ENCODE data around the gene LRCH1. TPM values are rescaled to one million over a fixed set of nuclear protein-coding genes. Genes with fewer than 3 reads are reported as not detected.
A peak's percentile ranks its signal among the peaks of the same experiment; 100 is the strongest.

Gene LRCH1
- polyA plus RNA-seq, 12 donors, result 18.6 to 29.3 (median 22.8) TPM; not detected in 1

DNA sequence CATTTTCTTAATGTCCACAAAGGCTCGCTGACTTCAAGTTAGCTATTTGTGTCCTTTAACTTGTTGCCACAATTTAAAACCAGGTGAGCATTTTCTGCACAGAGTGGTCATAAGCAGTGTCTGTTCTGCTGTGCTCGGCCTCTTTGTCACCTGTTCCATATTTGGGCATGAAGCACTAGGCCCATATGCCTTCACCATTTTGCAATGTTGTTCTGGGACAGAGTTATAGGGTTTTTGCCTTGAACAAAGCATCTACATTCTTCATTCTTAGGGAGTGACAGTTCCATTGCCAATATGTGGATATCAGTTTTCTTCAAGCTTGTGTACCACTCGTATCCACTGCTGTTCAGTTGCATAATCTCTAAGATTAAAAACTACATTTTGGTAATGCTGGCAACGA is 56.1 kb downstream of the LRCH1 start:
- no peak for DNase-seq

DNA sequence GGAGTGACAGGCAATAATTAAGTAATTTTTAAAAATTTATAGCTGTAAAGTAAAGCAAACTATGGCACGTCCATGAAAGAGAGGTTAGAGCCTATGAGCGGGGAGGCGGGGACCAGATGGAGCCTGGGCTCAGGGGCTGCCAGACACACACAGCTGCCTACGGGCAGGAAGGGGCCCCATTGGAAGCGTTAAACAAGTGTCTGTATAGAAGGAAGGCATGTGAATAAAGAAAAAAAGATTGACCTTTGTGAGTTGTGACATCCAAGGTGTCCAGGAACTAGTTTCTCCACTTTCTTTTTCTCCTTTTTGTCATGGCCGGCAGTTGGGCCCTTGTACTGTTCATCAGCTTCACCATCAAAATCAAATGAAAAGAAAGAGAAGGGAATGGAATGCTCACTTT is 56.8 kb downstream of the LRCH1 start:
- DNase-seq, result no peak

DNA sequence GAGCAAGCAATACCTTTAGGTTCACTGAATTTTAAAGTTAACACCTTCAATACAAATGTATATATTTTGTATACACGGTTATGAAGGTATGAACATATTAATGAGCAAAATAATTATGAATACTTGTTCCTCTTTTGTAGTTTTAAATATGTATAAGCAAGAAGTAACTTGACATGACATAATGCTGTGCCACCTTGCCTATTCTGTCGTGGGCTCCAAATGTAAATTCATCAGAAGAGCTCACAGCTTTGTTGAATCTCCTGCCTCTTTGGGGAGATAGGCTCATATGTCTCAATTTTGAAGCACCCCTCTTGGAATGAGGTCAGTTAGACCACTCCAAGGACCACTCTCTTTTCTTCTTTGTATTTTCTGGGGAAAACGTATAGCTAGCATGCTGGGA is 59.3 kb downstream of the LRCH1 start:
- DNase-seq, result no peak

DNA sequence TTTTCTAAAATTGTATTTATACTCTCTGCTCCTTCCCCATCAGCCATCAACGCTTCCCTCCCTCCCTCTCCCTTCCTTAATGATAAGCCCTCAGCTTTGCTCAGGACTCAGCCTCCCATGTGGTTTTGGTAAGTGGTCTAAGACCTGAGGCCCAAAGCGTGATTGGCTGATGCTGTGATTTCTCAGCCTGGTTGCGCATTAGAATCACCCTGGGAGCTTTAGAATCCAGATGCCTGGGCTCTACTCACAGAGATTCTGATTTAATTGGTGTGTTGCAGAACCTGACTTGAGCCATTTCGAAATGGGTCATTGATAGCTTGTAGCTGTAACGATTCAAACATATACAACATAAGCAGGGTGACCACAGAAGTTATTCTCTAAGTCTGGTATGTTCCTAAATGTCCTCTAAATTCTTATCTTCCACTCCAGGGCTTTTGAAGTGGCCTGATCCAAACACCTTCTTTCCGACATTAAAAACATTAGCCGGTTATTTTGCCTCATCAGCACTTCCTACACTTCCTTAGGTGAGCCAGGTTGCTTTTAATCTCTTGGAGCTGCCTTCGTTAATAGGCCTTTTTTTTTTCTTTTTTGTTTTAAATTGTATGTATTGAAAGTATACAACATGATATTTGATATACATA is 60.6 kb downstream of the LRCH1 start:
- DNase-seq, result no peak

DNA sequence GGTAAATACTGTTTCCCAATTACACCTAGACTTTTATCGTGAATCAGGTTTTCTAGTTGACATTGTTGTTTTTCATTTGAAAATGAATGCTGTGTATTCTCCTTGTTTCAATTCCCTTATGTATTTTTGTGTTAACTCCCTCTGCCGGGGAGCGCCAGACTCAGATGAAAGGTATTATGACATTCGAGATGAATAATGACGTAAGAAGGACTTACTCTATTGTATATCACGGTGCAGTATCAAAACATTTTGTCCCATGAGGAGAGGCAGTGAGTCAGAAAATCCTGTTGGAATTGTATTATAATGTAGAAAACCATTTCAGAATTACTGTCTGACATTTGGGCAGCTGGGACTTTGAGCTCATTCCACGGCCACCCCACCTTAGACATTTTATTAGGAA is 61.6 kb downstream of the LRCH1 start:
- DNase-seq, result no peak

DNA sequence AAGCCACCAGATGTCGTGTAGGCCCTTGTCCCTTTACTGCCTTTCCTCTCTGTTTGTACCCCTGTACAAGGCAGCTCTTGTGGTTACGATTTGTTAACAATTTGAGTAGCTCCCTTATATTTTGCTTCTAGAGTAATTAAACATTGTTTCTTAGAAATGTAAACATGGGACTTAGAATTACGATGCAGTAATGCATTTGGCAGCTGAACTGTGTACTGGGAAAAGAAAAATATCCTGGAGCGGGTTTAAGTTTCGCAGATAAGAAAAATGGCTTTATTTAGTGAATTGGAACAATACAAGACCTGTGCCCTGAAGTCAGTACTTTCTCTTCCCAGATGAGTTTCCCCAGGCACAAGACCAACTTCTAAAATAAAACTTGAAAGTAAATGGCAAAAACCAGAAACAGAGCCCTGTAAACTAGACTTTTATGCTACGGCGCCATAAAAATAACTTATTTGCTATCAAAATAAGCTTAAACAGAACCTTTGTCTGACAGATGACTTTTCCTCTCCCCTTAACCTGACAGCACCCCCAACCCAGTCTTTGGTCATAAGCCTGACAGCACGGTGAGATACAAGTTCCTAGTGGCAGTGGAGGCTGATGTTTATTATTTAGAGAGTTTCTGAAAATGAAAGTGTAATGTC is 63.0 kb downstream of the LRCH1 start:
- peak; percentile 49 for DNase-seq

DNA sequence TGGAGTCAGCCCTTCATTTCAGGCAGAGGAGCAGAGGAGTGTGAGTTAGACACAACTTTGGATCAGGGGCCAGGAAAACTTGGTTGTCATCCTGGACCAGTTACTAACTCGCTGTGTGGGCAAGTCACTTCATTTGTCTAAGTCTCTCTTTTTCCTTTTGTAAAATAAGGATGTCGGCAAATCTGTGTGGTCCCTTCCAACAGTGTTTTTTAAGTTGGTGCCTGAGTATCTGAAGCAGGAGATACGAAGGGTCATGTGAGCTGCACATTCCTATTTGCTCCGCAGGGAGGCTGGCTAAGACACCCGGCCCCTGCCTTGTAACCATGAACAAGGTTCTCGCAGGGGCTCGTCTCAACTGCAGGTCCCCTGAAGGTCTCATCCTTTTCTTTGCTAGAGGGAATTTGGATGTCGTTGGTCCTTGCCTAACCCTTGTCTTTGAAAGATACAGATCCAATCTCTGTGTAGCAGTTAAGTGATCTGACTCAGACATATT is 64.3 kb downstream of the LRCH1 start:
- DNase-seq, result no peak

DNA sequence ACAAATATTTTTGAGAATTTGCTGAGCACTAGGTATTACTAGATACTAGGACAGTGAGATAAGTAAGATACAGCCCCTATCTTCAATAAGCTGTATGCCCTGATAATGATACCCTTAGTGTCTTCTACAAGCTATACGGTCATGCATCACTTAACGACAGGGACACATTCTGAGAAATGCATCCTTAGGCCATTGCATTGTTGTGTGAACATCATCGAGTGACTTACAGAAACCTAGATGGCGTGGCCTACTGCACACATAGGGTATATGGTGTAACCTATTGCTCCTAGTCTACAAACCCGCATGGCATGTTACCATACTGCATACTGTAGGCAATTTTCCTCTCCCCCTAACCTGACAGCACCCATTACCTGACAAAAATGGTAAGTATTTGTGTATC is 64.9 kb downstream of the LRCH1 start:
- no peak for DNase-seq

DNA sequence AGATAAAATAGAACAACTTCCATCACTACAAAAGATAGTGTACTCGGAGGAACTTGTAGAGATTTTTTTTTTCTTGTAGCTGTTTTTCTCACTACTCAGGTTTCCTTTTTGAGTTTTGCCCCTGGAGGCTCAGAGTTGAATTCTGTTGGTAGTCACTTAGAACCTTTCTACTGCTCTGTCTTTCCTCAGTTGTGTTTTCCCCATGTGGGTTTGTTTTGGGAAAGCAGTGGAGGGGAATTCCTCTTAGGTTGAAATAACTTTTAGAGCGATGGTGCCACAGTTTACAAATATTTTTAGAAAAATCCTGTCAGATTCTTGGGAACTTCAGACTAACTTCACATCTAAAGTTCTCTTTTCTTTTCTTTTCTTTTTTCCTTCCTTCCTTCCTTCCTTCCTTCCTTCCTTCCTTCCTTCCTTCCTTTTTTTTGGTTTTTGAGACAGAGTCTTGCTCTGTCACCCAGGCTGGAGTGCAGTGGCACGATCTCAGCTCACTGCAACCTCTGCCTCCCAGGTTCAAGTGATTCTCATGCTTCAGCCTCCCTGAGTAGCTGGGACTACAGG is 65.8 kb downstream of the LRCH1 start:
- DNase-seq, result no peak

DNA sequence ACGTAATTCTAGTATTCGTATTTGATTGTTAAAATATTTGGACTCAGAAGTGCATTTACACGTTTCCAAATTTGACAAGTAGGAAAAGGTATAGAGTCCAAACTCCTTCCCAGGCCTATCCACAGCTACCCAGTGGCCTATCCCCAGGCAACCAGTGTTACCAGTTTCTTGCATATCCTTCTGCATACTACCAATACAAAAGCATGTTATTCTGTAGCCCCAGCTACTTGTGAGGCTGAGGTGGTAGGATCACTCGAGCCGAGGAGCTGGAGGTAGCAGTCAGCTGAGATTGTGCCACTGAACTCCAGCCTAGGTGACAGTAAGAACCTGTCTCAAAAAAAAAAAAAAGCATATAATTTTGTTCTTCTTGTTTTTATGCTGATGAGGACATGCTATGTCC is 67.1 kb downstream of the LRCH1 start:
- DNase-seq, result no peak

DNA sequence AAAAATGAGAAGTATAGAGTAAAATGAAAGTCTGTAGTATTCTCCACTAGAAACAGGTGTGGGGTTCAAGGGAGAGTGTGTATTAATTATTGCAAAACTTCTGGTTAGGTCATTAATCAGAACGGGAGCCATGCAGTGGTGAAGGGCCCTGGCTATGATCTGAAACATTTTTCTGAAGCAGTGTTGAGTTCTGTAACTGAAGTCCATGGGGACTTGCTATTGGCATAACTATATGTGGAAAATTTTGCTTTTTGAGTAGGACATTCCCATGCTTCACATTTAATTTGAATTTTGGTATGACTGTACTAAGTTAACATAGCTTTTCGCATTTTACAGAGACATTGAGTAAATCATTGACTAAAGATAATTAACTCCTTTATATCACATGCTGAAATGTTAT is 67.5 kb downstream of the LRCH1 start:
- peak; percentile 68 for DNase-seq

DNA sequence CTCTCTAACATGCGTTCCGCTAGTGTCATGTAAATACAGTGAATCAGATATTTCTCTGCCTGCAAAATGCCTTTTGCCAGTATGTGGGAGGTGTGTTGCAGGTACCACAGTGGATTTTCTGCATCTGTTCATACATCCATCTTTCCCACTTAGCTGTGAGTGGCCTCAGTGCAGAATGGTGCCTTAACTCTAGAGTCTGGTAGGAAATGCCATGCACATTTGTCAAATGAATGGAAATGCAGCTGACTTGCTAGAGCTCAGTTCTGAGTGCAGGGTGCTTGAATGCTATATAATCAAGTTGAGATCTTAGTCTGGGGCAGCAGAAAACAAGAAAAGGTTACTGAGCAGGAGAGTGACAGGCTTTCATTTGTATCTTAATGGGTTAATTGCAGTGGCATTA is 68.2 kb downstream of the LRCH1 start:
- no peak for DNase-seq

DNA sequence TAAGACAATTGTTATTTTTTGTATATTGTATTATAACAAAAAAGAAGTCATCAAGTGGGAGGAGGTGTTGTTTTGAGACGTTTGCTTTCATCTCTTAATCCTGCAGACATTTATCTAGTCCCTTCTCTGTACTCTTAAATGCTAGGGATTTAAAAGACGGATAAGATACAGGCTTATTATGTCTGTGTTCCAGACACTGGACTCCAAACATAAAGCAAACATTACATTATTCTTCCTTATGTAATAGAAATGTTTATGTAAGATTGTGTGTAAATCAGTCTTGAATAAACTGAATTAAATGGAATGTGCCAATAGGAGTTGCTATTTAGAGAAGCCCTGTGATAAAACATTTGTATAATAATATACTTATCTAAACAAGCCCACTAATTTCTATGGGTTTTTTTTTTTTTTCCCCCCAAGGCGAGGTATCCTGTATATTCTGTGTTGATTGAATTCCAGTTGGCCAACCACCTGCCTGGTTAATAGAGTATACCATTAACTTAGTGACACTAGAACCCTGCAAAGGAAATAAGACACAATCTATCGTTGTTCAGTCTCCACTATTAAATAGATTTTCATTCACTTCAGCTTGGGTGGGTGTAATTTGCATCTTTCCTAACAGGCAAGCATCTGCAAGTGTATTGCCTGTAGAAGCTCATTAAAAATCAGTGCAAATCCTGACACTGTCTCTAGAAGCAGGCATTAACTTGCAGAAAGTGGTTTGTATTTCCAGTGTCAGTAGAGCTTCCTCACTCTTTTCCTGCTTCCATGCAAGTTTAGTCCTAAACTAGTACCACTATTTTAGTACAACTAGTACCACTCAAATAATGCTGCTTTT is 69.0 kb downstream of the LRCH1 start:
- no peak for DNase-seq

DNA sequence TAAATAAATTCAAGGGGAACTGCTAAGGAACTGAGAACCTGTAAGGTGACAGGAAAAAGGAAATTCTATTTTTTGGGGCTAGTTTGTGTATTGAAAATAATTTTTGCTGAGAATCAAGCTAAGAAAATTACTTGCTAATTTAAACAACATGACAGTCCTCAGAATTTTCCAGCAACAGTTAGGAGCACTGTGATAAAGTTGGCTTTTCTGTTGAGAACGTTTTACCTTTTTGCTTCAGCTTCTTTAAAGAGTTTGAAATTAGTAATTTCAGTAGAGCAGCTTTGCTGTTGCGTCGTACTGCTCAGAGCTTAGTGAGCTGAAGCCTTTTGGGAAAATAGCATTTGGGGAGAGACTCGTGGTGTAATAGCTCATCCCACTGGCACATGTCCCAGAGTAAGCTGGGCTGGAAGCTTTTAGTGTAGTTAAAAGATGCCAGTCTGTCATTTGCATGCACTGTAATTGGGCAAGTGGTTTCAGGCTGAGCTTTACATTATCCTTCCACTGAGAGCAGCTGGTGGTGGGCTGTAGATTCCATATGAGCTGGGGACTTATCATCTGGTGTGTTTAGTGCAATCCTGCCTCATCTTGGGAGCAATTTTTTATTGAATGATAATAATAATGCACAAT is 69.8 kb downstream of the LRCH1 start:
- DNase-seq, result peak; percentile 58

DNA sequence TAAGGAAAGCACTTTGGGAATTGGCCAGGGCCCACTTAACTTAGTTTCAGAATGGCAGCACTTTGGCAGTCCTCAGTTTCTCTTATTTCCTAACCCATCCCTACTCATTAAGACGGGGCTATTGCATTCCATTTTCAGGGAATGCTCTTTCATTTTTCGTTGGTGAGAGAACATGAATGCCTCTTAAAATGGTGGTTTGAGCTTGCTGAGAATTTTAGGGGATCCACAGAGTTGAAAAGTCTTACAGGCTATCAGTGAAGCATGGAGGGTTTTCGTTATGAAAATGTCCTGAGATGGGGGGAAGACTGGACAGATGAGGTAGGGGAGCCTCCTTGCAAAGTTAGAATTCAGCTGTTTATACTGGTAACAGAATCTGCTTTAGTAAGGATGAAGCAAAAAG is 71.4 kb downstream of the LRCH1 start:
- no peak for DNase-seq

DNA sequence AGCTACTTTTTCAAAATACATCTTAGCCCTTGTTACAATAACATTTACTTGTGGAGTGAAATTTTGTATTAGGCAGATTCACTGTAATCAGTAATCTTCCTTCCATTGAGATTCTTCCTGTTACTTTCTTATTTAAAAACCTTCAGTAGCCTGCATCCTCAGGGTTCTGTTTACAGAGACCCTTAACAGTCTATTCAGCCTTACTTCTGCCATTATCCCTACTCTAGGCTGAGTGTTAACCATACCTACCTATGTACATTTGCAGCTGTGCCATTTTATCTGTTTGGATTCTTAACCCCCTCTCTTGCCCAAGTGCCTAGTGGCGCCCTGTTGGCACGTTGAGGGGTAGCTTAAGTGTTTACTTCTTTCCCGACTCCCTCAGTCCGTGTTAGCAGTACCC is 71.9 kb downstream of the LRCH1 start:
- DNase-seq, result no peak

DNA sequence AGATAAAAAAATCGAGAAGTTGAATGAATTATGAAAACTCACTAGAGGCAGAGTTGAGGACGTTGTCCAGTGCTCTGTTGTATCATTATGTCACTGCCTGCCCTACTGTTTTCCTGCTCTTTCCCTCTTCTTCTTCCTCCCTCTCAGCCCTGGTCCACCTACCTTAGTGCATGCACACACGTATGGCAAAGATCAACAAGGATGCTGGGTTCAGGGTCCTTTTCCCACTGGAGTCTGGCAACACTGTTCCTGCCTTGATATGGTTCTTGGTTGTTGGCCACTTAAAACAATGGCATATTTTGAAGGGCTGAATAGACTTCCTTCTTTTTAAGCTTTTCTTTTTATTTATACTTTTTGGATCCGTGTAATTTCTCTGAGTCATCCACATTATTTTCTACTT is 74.5 kb downstream of the LRCH1 start:
- no peak for DNase-seq

DNA sequence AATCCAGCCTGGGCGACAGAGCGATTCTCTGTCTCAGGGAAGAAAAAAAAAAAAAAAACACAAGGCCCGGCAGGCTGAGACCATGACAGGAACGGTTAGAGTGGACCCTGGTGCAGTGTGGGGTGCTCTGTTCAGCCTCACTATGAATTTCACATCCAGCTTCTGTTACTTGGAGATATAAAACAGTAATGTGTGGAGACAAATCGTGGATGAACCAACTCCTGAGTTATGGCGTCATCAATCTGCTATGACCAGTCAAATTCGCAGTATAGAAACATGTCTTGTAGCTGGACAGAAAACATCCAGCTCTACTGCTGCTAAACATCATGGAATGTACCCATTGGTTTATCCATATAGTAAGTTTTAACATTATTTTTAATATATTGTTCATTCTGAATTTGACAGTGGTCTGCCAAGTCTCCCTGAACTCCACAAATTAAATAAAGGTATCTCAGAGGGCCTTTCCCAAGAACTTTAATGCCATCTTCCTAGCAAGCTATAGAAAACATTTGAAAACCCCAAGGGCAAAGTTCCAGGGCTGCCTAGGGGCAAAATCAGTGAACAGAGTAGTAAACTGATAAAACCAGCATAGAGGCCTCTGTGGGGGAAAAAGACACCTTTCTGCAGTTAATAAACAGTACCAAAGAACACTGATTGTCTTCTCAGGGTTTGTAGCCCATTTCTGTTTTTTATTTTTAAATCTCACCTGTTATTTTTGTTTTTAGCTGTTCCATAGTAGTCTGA is 75.8 kb downstream of the LRCH1 start:
- no peak for DNase-seq

DNA sequence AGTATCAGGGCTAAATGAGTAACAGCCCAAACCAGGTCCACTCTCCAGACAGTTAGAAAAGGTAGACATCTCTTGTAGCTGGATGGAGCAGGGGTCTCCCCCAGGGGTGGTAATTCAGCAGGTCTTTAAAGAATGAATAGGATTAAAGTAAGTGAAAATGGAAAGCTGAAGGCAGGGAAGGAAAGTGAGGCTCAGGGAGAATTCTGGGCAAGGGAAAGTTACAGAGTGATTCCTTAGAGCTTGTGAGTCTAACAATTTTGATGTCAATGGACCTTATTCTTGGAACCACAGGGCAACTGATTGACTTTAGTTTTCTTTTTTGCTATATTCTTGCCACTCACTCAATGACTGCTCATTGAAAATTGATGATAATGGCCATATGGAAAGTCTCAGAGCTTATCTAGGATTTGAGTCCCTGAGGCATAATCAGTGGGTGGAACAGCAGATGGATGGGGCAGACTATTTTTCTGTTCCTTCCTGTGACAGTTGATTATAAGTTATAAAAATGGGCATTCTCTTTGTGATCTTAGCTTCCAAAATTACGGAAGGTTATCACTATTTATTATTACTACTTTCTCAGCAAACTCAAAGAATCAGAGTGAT is 76.9 kb downstream of the LRCH1 start:
- DNase-seq, result no peak

DNA sequence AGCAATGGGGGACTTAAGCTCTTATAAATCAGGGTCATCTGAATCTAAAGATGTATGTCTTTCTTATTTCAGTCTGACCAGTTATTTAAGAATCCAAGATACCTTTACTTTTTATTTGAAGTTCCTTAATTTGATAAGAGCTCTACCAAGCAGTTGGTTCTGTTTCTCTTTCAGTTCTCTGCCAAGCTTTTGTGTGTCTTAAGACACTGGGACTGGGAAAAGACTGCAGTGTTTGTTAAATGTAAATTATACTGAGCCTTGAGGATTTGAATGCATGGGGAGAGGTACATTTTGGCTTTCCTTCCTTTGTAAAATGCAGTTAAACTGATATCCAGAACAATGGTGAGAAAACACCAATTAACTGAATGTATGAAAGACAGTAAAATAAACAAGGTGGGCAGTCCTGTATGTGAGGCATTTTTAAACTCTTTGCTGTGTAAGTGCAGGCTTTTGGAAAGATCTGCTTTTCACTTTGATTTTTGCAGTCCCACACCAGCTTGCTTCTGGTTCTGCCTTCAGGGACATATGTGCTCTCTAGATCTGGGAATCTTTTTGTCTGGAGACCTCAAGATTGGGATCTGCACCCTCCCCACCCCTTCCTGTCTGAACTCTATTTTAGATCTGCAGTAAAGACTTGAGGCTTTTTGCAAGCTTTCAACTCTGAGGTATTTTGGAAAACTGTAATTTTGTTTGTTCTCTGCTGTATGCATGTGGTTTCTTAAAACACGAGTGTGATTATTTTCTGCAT is 77.6 kb downstream of the LRCH1 start:
- DNase-seq, result no peak

Measured in muscle of arm (tissue), 12 donors.